T-helper 1 cell (primary cell): ENCODE measurements around the gene GPR35.

Experiments
- DNase-seq, 5 donors: peaks; one replicate each; pipeline ENCODE4 v3.0.0-alpha.2; 2012 to 2020
- total RNA-seq, 4 donors: gene quantifications; one replicate each; lab custom pipeline; 2026; lab: John Stamatoyannopoulos, UW

GPR35 gene, protein sequence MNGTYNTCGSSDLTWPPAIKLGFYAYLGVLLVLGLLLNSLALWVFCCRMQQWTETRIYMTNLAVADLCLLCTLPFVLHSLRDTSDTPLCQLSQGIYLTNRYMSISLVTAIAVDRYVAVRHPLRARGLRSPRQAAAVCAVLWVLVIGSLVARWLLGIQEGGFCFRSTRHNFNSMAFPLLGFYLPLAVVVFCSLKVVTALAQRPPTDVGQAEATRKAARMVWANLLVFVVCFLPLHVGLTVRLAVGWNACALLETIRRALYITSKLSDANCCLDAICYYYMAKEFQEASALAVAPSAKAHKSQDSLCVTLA
- total RNA-seq: 5.4 to 12.6 (median 10.7) reads per million in 4 donors

DNA sequence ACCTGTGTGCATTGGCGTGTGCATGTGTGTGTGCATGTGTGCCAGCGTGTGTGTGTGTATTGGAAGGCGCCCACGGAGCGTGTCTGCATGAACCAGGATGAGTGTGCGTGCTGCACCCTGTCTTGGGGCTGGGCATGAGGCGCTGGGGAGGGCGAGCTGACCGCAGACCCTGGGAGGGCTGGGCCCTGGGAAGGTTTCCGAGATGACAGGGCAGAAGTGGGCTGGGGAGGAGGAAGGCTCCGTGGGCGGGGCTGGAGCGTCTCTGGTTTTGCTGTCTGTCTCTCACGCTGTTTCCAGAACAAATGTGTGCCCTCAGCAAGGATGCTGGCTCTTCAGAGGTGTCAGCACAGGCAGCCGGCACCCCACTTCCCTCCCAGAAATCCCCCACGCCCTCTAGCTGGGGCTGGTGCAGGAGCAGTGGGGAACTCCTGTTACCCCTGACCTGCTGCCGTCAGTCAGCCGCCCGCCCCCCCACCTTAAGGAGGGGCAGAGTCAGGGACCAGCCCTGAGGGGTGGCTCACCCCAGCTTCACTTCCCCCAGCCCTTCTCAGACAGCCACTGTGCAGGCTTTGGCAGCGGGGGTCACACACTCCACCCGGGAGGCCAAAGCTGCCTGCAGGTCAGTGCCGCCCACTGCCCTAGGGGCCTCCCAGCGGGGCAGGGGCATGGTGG is at the start of gene GPR35:
Gene GPR35 (plus strand): TSS at position 531 of the 672 bp plus-strand sequence. CDS start 4,473 bp downstream, outside the sequence.
- DNase-seq: peak; percentile 62 to 89 (median 82)

DNA sequence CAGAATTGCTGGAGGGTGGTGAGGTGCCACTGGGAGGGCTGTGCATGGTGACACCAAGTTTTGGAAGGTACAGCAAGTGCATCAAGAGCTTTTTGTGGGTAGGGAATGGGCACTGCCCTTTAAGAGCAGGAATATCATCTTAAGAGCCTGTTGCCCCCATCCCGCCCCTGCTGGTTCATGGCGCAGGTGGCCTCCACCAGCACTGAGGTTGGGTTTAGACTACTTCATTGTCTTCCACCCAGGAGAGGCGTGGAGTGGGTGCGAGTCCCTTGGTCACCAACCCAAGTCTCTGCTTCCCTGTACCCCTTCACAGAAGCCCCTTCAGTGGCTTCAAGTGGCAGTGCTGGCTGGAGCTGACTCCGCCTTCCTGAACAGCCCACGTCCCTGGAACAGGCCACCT is 49.2 kb upstream of the GPR35 start:
- no peak for DNase-seq

DNA sequence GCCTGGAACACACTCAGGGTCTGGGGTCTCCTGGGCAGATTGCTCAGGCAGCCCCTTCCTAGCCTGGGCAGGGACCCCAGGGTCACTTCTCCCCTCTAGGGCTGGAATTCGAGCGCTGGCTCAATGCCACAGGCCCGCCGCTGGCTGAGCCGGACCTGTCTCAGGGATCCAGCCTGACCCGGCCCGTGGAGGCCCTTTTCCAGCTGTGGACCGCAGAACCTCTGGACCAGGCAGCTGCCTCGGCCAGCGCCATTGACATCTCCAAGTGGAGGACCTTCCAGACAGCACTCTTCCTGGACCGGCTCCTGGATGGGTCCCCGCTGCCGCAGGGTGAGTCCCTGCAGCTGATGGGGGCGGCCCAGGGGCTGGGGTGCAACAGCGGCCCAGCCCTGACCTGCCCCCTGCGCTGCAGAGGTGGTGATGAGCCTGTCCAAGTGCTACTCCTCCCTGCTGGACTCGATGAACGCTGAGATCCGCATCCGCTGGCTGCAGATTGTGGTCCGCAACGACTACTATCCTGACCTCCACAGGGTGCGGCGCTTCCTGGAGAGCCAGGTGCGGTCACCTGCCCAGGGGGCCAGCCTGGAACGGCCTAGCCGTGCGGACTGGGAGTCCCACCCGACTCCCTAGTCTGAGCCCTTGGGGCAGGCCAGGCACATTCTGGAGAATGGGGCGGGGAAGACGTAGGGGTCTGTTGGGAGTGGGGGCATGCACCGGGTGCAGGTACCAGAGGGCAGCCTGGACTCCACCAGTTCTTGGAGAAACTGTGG is 48.7 kb upstream of the GPR35 start:
- no peak for DNase-seq

DNA sequence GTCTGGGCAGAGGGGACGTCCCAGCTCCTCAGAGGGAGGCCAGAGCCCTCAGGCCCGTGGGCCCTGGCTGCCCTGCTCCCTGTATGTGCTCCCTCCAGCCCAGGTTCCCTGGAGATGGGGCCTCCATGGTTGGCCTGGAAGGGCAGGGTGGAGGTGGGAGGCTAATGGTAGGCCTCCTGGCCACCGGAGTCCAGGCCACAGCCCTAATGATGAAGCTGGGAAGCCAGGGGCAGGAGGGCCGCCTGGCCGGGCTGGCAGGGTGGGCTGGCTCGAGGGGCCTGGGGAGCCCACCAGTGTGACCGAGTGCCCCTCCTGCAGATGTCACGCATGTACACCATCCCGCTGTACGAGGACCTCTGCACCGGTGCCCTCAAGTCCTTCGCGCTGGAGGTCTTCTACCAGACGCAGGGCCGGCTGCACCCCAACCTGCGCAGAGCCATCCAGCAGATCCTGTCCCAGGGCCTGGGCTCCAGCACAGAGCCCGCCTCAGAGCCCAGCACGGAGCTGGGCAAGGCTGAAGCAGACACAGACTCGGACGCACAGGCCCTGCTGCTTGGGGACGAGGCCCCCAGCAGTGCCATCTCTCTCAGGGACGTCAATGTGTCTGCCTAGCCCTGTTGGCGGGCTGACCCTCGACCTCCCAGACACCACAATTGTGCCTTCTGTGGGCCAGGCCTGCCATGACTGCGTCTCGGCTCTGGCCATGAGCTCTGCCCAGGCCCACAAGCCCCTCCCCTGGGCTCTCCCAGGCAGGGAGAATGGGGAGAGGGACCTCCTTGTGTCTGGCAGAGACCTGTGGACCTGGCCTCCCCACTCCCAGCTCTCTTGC is 47.8 kb upstream of the GPR35 start:
- DNase-seq: no peak

GRCh38 chr2:240578110-240578450 is 47.2 kb upstream of the GPR35 start:
- DNase-seq: no peak

- DNase-seq: peak in 1 of 5 donors; percentile 2
These were observed 46.8 kb upstream of the GPR35 start for GRCh38 chr2:240578488-240578887.

DNA sequence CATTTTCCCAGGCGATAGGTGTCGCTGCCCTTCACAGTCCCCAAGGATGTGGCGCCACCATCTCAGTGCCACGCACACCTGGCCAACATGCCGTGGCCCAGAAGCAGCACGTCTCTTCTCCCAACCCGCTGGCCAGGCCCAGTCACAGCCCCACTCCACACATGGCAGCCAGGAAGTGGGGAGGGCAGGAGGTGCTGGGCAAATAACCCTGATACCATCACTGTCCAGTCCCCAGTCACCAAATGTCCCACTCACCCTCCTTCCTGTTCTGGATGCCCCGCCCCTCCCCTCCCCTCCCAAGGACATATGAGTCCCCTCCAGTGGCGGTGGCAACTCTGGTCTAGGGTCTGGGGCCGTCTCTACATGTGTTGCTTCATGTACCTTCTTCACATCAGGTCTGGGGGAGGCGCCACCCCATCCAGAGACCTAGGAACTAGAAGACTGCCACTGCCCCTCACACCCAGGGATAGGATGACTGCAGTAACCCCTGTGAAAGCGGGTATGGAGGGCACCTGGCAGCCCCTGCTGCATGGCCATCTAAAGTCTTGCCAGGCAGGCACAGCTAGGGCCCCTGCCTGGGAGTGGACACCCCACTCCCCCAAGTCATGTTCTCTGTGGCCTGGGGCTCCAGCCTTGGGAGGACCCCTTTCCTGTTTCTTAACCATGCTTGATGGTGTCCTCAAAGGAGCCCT is 46.1 kb upstream of the GPR35 start:
- peak in 1 of 5 donors; percentile 5 for DNase-seq

DNA sequence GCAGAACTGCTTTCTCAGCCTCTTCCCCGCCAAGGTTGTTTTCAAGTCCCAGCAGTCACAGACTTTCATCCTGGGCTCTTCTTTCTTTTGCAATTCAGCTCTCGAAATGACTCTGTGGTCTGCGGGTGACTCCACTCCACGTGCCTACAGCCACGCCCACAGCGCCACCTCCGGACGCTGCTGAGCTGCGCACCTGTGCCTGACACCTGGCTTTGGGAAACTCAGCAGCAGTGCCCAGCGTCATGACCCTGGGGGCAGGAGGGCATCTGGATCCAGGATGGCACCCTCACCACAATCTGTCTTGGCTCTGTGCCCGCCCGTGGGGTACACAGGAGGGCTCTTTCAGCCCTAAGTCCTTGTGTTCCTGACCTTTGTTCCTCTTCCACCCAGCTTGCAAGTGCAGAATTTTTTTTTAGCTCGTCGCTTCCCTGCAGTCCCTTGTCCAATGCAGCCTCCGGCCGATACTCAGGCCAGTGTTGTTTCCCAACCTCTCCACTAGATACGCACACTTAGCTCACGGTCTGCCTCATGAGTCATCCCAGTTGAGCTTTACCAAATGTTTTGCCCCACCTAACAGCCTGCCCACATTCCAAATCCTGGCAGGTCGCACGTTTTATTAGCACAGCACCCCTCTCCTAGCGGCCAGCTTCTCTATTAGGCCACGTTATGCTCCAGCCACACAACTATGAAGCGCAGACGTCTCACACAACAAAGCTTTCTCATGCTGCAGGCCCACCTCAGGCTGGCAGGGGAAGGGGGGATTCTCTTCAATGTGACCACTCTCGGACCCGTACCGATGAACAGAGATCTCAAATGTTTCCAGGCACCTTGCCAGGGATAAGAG is 45.3 kb upstream of the GPR35 start:
- DNase-seq: peak; percentile 64 to 87 (median 77)

- no peak for DNase-seq
These were observed 43.5 kb upstream of the GPR35 start for GRCh38 chr2:240581811-240582210.

DNA sequence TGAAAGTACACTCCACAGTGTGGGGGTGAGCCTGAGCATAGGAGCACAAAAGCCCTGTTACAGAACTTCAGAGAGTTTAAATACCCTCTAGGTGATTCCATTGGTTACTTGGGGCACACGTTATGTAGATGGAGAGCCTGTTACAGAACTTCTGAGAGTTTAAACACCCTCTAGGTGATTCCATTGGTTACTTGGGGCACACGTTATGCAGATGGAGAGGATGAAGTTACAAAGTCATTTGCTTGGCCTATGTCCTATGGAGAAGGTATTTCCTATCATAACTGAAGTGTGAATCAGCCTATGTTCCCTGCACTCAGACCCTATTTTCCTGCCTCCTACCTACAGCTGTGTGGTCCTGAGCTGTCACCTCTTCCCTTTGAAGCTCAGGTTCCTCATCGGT is 42.5 kb upstream of the GPR35 start:
- no peak for DNase-seq

- DNase-seq: no peak
These were observed 41.5 kb upstream of the GPR35 start for GRCh38 chr2:240583774-240584173.

GRCh38 chr2:240584486-240585031 is 40.7 kb upstream of the GPR35 start:
- DNase-seq: peak in 1 of 5 donors; percentile 34

GRCh38 chr2:240585101-240585500 is 40.2 kb upstream of the GPR35 start:
- DNase-seq: no peak

DNA sequence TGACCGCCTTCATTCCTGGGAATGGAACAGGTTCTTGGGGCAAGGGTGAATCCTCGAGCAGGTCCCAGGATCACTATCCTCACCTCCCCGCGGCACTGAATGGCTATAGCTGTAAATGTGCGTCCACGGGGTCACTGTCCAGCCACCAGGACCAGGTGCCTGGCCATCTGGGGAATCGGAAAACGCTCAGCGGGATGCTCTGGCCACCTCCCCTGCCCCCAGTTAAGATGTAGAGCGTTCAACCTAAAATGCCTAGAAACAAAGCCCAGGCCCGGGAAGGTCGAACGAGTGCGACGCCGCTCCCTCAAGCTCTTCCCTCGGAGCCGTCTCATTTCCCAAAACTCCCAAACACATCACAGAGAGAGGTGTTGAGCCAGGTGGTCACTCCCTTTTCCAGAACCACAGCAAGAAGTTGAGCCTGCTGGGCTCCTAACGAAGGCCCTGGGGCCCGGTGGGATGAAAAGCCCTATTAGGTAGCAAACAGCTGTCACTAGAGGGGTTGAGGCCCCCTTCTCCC is 39.5 kb upstream of the GPR35 start:
- DNase-seq: no peak

- peak; percentile 93 to 96 (median 95) for DNase-seq
These were observed 38.9 kb upstream of the GPR35 start, which contains the start of gene CAPN10 for GRCh38 chr2:240586198-240586918. Gene CAPN10, plus strand, starts transcription at chr2:240586734. Its CDS starts 178 bp downstream, at chr2:240586912.

GRCh38 chr2:240586919-240587800 is 38.1 kb upstream of the GPR35 start:
- DNase-seq: peak; percentile 27 to 60 (median 53)

GRCh38 chr2:240588006-240588655 is 37.1 kb upstream of the GPR35 start:
- DNase-seq: peak in 1 of 5 donors; percentile 1

DNA sequence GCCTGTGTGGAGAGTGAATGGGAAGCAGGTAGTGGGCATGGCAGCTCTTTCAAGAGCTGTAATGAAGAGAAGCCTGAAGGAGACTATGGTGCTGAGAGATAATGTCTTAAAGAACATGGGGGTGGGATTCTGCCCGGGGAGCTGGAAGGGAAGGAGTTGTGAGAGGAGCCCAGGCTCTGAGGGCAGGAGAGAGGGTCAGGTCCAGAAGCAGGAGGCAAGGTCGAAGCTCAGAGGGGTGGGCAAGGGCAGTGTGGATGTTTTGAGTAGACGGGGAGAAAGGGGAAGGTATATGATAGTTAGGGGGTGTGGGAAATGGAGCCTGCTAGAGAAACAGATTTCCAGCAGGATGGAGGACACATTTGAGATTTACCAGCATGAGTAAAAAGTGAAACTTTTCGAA is 36.6 kb upstream of the GPR35 start:
- no peak for DNase-seq
